GF-D8 (cell line): ENCODE measurements around the gene CCNG2.
A peak's percentile ranks its signal among the peaks of the same experiment; 100 is the strongest.
"Not testable (repeated sequence)": the region's sequence is repeated elsewhere in the genome, so short reads cannot be mapped to it uniquely, and the experiment has no call there.

Experiments
- DNase-seq: peaks from one replicate; lab custom pipeline; 2025; lab: John Stamatoyannopoulos, UW

CCNG2 gene

GRCh38 chr4:77156912-77157858, at the start of gene CCNG2:
CCNG2 (plus strand) TSS chr4:77157207; CDS start chr4:77158533, 1,326 bp downstream.
- DNase-seq = peak; percentile 70

GRCh38 chr4:77110730-77111129, 46.3 kb upstream of the CCNG2 start:
- DNase-seq = no peak

GRCh38 chr4:77113069-77113468, 43.9 kb upstream of the CCNG2 start:
- DNase-seq = no peak

- DNase-seq = no peak
These were observed 39.3 kb upstream of the CCNG2 start for GRCh38 chr4:77117721-77118120.

GRCh38 chr4:77120886-77121508, 36.0 kb upstream of the CCNG2 start:
- DNase-seq = no peak

GRCh38 chr4:77121736-77122240, 35.2 kb upstream of the CCNG2 start:
- no peak for DNase-seq

GRCh38 chr4:77122656-77123055, 34.4 kb upstream of the CCNG2 start:
- DNase-seq = no peak

GRCh38 chr4:77123411-77123810, 33.6 kb upstream of the CCNG2 start:
- DNase-seq = no peak

- no peak for DNase-seq
These were observed 32.4 kb upstream of the CCNG2 start for GRCh38 chr4:77124576-77124975.

- DNase-seq = no peak
These were observed 31.0 kb upstream of the CCNG2 start for GRCh38 chr4:77125961-77126360.

GRCh38 chr4:77126809-77127208, 30.2 kb upstream of the CCNG2 start:
- peak; percentile 92 for DNase-seq

- DNase-seq = no peak
These were observed 29.8 kb upstream of the CCNG2 start for GRCh38 chr4:77127215-77127614.

- DNase-seq = no peak
These were observed 29.0 kb upstream of the CCNG2 start for GRCh38 chr4:77127837-77128621.

- no peak for DNase-seq
These were observed 24.2 kb upstream of the CCNG2 start for GRCh38 chr4:77132652-77133312.

GRCh38 chr4:77137448-77137847, 19.6 kb upstream of the CCNG2 start:
- not testable (repeated sequence) for DNase-seq

GRCh38 chr4:77141964-77142645, 14.9 kb upstream of the CCNG2 start:
- no peak for DNase-seq

GRCh38 chr4:77142646-77143028, 14.4 kb upstream of the CCNG2 start:
- DNase-seq = no peak

GRCh38 chr4:77143091-77143490, 13.9 kb upstream of the CCNG2 start:
- no peak for DNase-seq

GRCh38 chr4:77145842-77146185, 11.2 kb upstream of the CCNG2 start:
- peak; percentile 21 for DNase-seq

- DNase-seq = peak; percentile 50
These were observed 10.6 kb upstream of the CCNG2 start for GRCh38 chr4:77146186-77147078.
